Measurements from ENCODE around the gene RAB29. TPM values are rescaled to one million over a fixed set of nuclear protein-coding genes. Genes with fewer than 3 reads are reported as not detected.

RAB29 gene
- polyA plus RNA-seq, 1 of the 3 experiments (the other 2 are of a cell fraction), result 9.2 TPM

DNA sequence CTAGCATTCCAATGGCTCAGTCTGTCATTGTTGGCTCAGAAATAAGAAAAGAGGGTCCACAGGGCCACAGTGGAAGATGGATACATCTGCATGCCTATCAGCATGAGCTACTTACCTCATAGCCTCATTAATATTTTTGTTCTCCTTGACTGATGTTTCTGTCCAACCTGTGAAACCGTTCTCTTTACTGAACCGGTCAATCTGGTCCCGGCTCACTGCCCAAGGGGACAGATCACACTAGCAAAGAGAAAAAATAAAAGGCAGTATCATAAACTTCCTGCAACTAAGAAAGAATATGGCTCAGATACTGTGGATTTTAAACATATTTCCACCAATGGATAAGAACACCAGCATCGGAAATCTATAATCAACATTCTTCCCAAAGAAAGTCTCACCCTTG, 4.7 kb downstream of the RAB29 start (continued):
- TF ChIP-seq JUND (IDR thresholded peaks at IDR 0.05) (no peak), EP300 (IDR thresholded peaks at IDR 0.05; ENCODE audit: borderline replicate concordance in 1 of 2, low read depth in 1 of 2, low read length in 1 of 2) (no peak)

DNA sequence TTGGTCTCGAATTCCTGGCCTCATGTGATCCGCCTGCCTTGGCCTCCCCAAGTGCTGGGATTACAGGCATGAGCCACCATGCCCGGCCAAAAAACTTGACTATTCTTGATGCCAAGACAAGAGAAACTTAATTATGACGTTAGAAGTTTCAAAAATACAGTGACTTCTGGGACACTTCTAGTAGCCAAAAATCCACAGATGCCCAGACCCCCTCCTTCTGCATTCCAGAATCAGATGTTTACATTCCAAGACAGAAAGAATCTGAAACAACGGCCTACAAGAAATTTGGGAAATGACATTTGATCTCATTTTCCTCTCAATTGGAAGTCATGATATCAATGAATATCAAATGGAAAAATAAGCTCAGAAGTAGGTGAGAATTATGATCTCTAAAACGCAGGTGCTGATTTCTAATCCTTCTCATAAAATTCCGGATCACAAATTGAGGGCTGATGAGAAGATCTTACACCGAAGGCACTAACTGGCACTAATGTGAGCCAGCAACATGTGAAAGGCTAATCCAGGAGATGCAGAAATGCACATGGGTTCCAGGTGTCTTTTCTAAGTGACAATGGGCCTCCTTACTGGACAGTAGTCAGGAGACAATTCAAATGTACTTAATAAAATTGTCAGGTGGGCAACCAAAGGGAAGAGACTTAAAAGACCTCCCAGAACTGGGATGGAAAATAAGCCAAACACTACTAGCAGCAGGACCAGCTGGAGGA, 5.5 kb downstream of the RAB29 start:
- no peak overlapping the region for H3K4me2 ChIP-seq
- no peaks in the 10 kb centered on the region for H3F3A ChIP-seq (replicated peaks; ENCODE audit: insufficient read depth)
- no peaks in the 10 kb centered on the region for H3K27me3 ChIP-seq (ENCODE audit: insufficient read depth)
- no peak overlapping the region for H3K27ac ChIP-seq (ENCODE audit: low read depth in 2 of 2, low read length in 1 of 2)
- CTCF ChIA-PET, result interaction anchor here (0.7 to 1.5 kb wide), 2 partner anchors 178 to 285 kb away, joined by 3 read pairs; no protein-coding TSS in a partner anchor
- H3K4me3 ChIP-seq (ENCODE audit: low read depth in 2 of 2, low read length in 1 of 2), result no peak overlapping the region
- no peak for DNase-seq
- no peaks in the 10 kb centered on the region for H3K9me2 ChIP-seq
- no peaks in the 10 kb centered on the region for H4K20me1 ChIP-seq (ENCODE audit: insufficient read depth)
- H3K36me3 ChIP-seq (replicated peaks in 1 of 2; ENCODE audit: control insufficient read depth in 1 of 2, insufficient read depth in 2 of 2, low read length in 1 of 2), result peaks cover 0 to 6% of the 10 kb centered on the region in 2 experiments
- peaks cover 0 to 6% of the 10 kb centered on the region in 2 experiments; a peak in 1 of 4 replicates for H3K4me1 ChIP-seq (ENCODE audit: control insufficient read depth in 1 of 2, insufficient read depth in 2 of 2, low read depth in 1 of 2, low read length in 1 of 2)
- H2AFZ ChIP-seq (ENCODE audit: low read depth), result no peak overlapping the region
- POLR2A ChIA-PET, result no interaction called here
- TF ChIP-seq TAF1 (IDR thresholded peaks at IDR 0.05; ENCODE audit: borderline replicate concordance, low read depth, low read length), result no peak
- no peak for TF ChIP-seq NRF1 (IDR thresholded peaks at IDR 0.05; ENCODE audit: low read depth, low read length)
- no peak for TF ChIP-seq EZH2phosphoT487 (IDR thresholded peaks at IDR 0.05; ENCODE audit: borderline replicate concordance, low read depth)
- no peak for TF ChIP-seq FOXM1 (IDR thresholded peaks at IDR 0.05; ENCODE audit: low read depth)
- TF ChIP-seq FOXJ3 (CRISPR knock-in tag; IDR thresholded peaks at IDR 0.05), result no peak
- TF ChIP-seq MEF2A (IDR thresholded peaks at IDR 0.05; ENCODE audit: borderline replicate concordance, low read depth), result no peak
- TF ChIP-seq, protein P1, sequence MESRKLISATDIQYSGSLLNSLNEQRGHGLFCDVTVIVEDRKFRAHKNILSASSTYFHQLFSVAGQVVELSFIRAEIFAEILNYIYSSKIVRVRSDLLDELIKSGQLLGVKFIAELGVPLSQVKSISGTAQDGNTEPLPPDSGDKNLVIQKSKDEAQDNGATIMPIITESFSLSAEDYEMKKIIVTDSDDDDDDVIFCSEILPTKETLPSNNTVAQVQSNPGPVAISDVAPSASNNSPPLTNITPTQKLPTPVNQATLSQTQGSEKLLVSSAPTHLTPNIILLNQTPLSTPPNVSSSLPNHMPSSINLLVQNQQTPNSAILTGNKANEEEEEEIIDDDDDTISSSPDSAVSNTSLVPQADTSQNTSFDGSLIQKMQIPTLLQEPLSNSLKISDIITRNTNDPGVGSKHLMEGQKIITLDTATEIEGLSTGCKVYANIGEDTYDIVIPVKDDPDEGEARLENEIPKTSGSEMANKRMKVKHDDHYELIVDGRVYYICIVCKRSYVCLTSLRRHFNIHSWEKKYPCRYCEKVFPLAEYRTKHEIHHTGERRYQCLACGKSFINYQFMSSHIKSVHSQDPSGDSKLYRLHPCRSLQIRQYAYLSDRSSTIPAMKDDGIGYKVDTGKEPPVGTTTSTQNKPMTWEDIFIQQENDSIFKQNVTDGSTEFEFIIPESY (IDR thresholded peaks at IDR 0.05; ENCODE audit: borderline replicate concordance, low read depth), result no peak
- TF ChIP-seq, protein P2, sequence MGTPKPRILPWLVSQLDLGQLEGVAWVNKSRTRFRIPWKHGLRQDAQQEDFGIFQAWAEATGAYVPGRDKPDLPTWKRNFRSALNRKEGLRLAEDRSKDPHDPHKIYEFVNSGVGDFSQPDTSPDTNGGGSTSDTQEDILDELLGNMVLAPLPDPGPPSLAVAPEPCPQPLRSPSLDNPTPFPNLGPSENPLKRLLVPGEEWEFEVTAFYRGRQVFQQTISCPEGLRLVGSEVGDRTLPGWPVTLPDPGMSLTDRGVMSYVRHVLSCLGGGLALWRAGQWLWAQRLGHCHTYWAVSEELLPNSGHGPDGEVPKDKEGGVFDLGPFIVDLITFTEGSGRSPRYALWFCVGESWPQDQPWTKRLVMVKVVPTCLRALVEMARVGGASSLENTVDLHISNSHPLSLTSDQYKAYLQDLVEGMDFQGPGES (IDR thresholded peaks at IDR 0.05; ENCODE audit: low read depth, low read length), result no peak
- no peak for TF ChIP-seq YY1 (IDR thresholded peaks at IDR 0.05; ENCODE audit: low read depth)
- TF ChIP-seq, protein P3, sequence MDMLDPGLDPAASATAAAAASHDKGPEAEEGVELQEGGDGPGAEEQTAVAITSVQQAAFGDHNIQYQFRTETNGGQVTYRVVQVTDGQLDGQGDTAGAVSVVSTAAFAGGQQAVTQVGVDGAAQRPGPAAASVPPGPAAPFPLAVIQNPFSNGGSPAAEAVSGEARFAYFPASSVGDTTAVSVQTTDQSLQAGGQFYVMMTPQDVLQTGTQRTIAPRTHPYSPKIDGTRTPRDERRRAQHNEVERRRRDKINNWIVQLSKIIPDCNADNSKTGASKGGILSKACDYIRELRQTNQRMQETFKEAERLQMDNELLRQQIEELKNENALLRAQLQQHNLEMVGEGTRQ (IDR thresholded peaks at IDR 0.05; ENCODE audit: borderline replicate concordance, low read depth, low read length), result no peak
- TF ChIP-seq, protein P4, sequence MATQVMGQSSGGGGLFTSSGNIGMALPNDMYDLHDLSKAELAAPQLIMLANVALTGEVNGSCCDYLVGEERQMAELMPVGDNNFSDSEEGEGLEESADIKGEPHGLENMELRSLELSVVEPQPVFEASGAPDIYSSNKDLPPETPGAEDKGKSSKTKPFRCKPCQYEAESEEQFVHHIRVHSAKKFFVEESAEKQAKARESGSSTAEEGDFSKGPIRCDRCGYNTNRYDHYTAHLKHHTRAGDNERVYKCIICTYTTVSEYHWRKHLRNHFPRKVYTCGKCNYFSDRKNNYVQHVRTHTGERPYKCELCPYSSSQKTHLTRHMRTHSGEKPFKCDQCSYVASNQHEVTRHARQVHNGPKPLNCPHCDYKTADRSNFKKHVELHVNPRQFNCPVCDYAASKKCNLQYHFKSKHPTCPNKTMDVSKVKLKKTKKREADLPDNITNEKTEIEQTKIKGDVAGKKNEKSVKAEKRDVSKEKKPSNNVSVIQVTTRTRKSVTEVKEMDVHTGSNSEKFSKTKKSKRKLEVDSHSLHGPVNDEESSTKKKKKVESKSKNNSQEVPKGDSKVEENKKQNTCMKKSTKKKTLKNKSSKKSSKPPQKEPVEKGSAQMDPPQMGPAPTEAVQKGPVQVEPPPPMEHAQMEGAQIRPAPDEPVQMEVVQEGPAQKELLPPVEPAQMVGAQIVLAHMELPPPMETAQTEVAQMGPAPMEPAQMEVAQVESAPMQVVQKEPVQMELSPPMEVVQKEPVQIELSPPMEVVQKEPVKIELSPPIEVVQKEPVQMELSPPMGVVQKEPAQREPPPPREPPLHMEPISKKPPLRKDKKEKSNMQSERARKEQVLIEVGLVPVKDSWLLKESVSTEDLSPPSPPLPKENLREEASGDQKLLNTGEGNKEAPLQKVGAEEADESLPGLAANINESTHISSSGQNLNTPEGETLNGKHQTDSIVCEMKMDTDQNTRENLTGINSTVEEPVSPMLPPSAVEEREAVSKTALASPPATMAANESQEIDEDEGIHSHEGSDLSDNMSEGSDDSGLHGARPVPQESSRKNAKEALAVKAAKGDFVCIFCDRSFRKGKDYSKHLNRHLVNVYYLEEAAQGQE (IDR thresholded peaks at IDR 0.05; ENCODE audit: low read depth, low read length), result no peak
- TF ChIP-seq GATA2 (CRISPR knock-in tag; IDR thresholded peaks at IDR 0.05), result no peak
- no peak for TF ChIP-seq NFIC (IDR thresholded peaks at IDR 0.05; ENCODE audit: borderline replicate concordance)
- no peak for TF ChIP-seq TEAD4 (IDR thresholded peaks at IDR 0.05; ENCODE audit: borderline replicate concordance, insufficient read depth)
- no peak for TF ChIP-seq SIN3A (IDR thresholded peaks at IDR 0.05; ENCODE audit: borderline replicate concordance, low read depth, low read length)
- H3K9ac ChIP-seq, result no peak overlapping the region
- 84% methylated on average over 8 of the region's 8 CpGs for WGBS (ENCODE audit: low lambda C conversion rate)
- no peaks in the 10 kb centered on the region for H3K79me2 ChIP-seq (ENCODE audit: insufficient read depth)
- no peaks in the 10 kb centered on the region for H3K9me3 ChIP-seq
